Thymus (tissue), 11 donors: ENCODE data around the gene PPP1R37. TPM values are rescaled to one million over a fixed set of nuclear protein-coding genes. Genes with fewer than 3 reads are reported as not detected.

Source experiments
- DNase-seq, 9 donors: peaks; one replicate each; pipeline ENCODE4 v3.0.0-alpha.2; 2013; ENCODE audit warnings: low spot score in 9 of 9, low read depth in 6 of 9, missing footprints in 1 of 9
- H3K27ac ChIP-seq, 2 donors: one replicate each; pipeline ENCODE4 v1.5.1; 2013; ENCODE audit warnings: control low read depth in 1 of 2, low read depth in 1 of 2, low read length in 1 of 2, mild to moderate bottlenecking in 1 of 2, moderate library complexity in 1 of 2
- H3K27me3 ChIP-seq, 2 donors: one replicate each; pipeline ENCODE4 v1.5.1; 2013; ENCODE audit warnings: low read length in 1 of 2; ENCODE audit not compliant: control insufficient read depth in 2 of 2, insufficient read depth in 1 of 2
- H3K36me3 ChIP-seq, 2 donors: one replicate each; pipeline ENCODE4 v1.5.1; 2013; ENCODE audit warnings: low read length in 1 of 2, mild to moderate bottlenecking in 1 of 2, moderate library complexity in 1 of 2; ENCODE audit not compliant: control insufficient read depth in 2 of 2, insufficient read depth in 2 of 2
- H3K4me1 ChIP-seq, 2 donors: one replicate each; pipeline ENCODE4 v1.5.1; 2013; ENCODE audit warnings: low read length in 2 of 2; ENCODE audit not compliant: control insufficient read depth in 2 of 2, insufficient read depth in 2 of 2
- H3K4me3 ChIP-seq, 2 donors: one replicate each; pipeline ENCODE4 v1.5.1; 2013; ENCODE audit warnings: low read length in 2 of 2, control low read depth in 1 of 2, mild to moderate bottlenecking in 1 of 2
- H3K9me3 ChIP-seq, 2 donors: one replicate each; pipeline ENCODE4 v1.5.1; 2013; ENCODE audit warnings: low read length in 1 of 2, mild to moderate bottlenecking in 1 of 2; ENCODE audit not compliant: control insufficient read depth in 2 of 2, insufficient read depth in 1 of 2
- WGBS: extraction: QIAGEN DNeasy Blood & Tissue Kit; methylation state at CpG from one replicate; pipeline ENCODE4 v1.1.7; 2013; 5-methylcytosine and 5-hydroxymethylcytosine counted together
- polyA plus RNA-seq: library from polyadenylated mRNA; stranded (reverse); fragments of 200-250 nt; gene quantifications from one replicate; pipeline ENCODE4 v1.2.3, GENCODE V29; 2013
- total RNA-seq: library from RNA; stranded (reverse); fragments of 120-200 nt; gene quantifications from one replicate; pipeline ENCODE4 v1.2.4, GENCODE V29; 2013
- donor health status: healthy.

The PPP1R37 gene
- total and polyA plus RNA-seq, 2 donors, result 16.5 to 39.3 TPM

DNA sequence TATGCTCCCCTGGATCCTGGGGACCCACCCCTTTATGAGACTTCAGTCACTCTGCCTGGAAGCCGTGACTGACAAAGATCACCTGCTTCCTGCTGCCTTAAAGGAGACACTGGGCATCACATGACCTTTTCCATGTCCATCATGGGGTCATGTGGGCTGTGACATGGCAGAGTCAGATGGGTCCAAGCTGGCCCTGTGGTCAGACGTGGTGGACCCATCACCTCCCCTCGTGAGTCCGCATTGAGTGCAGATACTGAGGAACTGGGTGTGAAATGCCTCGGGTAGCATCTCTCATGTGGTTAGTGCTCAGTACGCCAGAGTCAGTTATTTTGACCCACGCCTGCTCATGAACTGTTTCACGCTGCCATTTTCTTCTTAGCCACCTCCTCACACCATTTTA lies 40.7 kb downstream of the PPP1R37 start:
- no peak for DNase-seq
- Histone ChIP-seq H3K9me3 (no peaks in the 10 kb centered on the region), H3K27me3 (no peaks in the 10 kb centered on the region), H3K4me3 (no peak overlapping the region), H3K27ac (no peak overlapping the region), H3K4me1 (peaks cover 0 to 11% of the 10 kb centered on the region in 2 donors), H3K36me3 (peaks cover 0 to 11% of the 10 kb centered on the region in 2 donors)
- 88% methylated on average over 8 of the region's 8 CpGs for WGBS

- Histone ChIP-seq H3K27me3 (no peaks in the 10 kb centered on the region), H3K9me3 (no peaks in the 10 kb centered on the region), H3K36me3 (peaks cover under 1 to 20% of the 10 kb centered on the region in 2 donors), H3K4me3 (no peak overlapping the region), H3K4me1 (peaks cover 0 to 11% of the 10 kb centered on the region in 2 donors), H3K27ac (no peak overlapping the region)
- 97% methylated on average over 21 of the region's 21 CpGs for WGBS
- DNase-seq, result no peak
Observed at GRCh38 chr19:45135176-45135885, 42.4 kb downstream of the PPP1R37 start.

DNA sequence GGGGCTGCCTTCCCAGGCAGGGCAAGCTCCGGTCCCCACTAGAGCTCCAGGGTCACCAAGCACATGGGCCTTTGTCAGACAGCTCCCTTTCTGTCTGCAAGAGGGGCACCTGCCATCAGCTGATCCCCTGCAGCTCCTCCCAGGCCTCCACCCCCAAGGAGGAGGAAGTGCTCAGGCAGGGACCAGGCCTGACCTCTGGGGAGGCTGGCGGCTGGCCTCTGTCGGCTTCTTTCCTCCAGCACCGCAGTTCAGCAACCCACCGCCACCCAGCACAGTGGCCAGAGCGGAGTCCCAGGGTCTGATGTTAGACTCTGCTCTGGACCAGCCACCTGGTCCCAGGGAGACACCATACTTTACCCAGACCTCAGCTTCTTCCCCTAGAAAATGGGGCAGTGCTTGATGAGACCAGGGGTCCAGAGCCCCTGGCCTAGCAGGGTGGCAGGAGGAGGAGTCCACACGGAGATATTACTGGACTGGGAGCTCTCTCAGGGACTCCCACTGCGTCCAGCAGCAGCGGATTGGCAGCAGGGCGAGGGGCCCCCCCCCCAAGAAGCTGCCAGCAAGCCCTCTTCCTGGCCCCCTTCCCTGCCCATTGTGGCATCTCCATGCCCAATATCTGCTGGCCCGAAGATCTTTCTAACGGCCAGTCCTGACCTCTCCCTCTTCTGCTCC lies 43.7 kb downstream of the PPP1R37 start:
- Histone ChIP-seq H3K27me3 (no peaks in the 10 kb centered on the region), H3K9me3 (no peaks in the 10 kb centered on the region), H3K4me1 (peaks cover 0 to 11% of the 10 kb centered on the region in 2 donors), H3K4me3 (no peak overlapping the region), H3K36me3 (peaks cover 3 to 32% of the 10 kb centered on the region in 2 donors), H3K27ac (no peak overlapping the region)
- WGBS, result 93% methylated on average over 12 of the region's 12 CpGs
- DNase-seq, result no peak

- H3K4me1 ChIP-seq, result peaks cover 0 to 11% of the 10 kb centered on the region in 2 donors
- H3K4me3 ChIP-seq, result no peak overlapping the region
- WGBS, result 97% methylated on average over 17 of the region's 17 CpGs
- H3K27me3 ChIP-seq, result no peaks in the 10 kb centered on the region
- no peak overlapping the region for H3K27ac ChIP-seq
- H3K36me3 ChIP-seq, result peaks cover 8 to 39% of the 10 kb centered on the region in 2 donors
- DNase-seq, result no peak
- no peaks in the 10 kb centered on the region for H3K9me3 ChIP-seq
Observed at GRCh38 chr19:45137179-45137761, 44.3 kb downstream of the PPP1R37 start.

DNA sequence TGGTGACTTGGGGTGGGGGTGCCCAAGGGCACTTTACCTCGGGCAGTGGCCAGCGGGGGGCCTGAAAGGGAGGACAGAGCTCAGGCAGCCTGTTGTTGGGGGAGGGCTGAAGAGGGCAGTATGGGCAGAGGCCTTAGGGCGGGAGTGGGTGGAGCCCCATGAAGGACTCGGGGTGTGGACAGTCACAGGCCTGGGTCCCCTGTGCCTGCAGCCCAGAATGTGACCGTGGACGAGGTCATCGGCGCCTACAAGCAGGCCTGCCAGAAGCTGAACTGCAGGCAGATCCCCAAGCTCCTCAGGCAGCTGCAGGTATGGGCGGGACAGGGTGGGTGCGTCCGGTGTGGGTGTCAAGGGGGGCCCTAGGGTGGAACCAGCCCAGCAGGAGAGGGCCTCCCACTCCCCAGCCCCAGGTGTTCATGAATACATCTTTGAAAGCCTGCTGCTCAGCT lies 45.3 kb downstream of the PPP1R37 start:
- no peak for DNase-seq
- peaks cover 0 to 11% of the 10 kb centered on the region in 2 donors for H3K4me1 ChIP-seq

DNA sequence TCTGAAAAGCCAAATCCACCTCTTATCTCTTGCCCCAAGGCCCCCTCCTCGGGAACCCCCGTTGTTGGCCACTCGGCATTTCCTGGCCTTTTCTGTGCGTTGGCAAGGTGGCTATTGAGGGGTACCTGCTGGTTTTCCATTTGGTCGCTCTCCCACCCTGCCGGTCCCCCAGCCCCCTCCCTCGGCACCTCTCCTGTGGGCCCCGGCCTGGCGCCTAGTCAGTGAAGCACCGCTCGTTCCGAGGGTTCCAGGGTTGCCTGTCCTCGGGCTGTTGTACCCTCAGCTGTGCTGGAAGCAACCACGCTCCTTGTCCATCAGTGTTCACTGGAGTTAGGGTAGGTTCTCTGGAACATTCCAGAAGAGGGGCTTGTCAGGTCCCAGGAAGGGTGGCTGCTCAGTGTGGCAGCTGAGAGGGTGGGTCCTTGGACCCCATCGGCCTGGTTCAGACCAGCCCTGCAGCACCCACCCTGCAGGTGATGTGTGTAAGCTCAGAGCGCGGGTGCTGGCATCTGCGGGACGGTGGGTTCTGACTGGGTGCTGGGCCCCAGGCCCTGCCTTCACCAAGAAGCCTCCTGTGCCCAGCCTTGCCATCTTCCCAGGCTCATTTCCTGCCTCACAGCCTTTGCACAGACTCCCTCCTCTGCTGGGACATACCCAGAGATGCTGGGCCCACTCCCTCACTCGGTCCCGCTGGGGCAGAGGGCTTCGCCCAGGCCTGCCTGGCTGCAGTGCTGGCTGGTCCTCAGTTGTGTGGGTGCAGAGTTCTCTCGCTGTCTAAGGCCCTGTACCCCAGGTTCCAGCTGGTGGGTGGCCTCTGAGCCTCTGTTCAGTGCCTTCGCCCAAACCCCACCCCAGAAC lies 46.5 kb downstream of the PPP1R37 start:
- WGBS, result 97% methylated on average over 24 of the region's 24 CpGs
- no peak for DNase-seq
- no peak overlapping the region for H3K4me3 ChIP-seq
- peaks cover 0 to 11% of the 10 kb centered on the region in 2 donors for H3K4me1 ChIP-seq
- no peak overlapping the region for H3K27ac ChIP-seq
- H3K9me3 ChIP-seq, result no peaks in the 10 kb centered on the region
- H3K27me3 ChIP-seq, result no peaks in the 10 kb centered on the region
- peaks cover 22 to 49% of the 10 kb centered on the region in 2 donors for H3K36me3 ChIP-seq

More for the DNA sequence above, 45.3 kb downstream of the PPP1R37 start:
- no peaks in the 10 kb centered on the region for H3K27me3 ChIP-seq
- H3K4me3 ChIP-seq, result no peak overlapping the region
- H3K27ac ChIP-seq, result no peak overlapping the region
- H3K36me3 ChIP-seq, result peaks cover 17 to 47% of the 10 kb centered on the region in 2 donors
- H3K9me3 ChIP-seq, result no peaks in the 10 kb centered on the region
- 95% methylated on average over 11 of the region's 11 CpGs for WGBS

DNA sequence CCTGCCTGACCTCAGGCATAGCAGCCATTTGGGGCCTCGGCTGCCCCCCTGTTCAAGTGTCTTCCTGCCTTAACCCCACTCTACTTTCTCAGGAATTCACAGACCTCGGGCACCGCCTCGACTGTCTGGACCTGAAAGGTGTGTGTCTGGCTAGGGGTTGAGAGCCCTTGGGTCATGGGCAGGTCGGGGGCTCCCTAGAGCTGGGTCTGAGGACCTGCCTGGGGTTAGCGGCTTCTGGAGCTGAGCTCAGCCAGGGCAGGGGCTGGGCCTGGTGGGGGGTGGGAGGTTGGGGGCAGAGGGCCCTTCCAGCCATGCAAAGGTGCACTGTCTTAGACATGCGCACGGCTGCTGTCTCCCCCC lies 47.1 kb downstream of the PPP1R37 start:
- Histone ChIP-seq H3K36me3 (peaks cover 24 to 53% of the 10 kb centered on the region in 2 donors), H3K27me3 (no peaks in the 10 kb centered on the region), H3K9me3 (no peaks in the 10 kb centered on the region), H3K4me3 (no peak overlapping the region), H3K27ac (no peak overlapping the region), H3K4me1 (peaks cover 0 to 11% of the 10 kb centered on the region in 2 donors)
- WGBS, result 96% methylated on average over 8 of the region's 8 CpGs
- no peak for DNase-seq

- 98% methylated on average over 11 of the region's 11 CpGs for WGBS
- H3K27ac ChIP-seq, result no peak overlapping the region
- peaks cover 0 to 11% of the 10 kb centered on the region in 2 donors for H3K4me1 ChIP-seq
- H3K27me3 ChIP-seq, result no peaks in the 10 kb centered on the region
- peaks cover 28 to 57% of the 10 kb centered on the region in 2 donors for H3K36me3 ChIP-seq
- H3K9me3 ChIP-seq, result no peaks in the 10 kb centered on the region
- no peak for DNase-seq
- H3K4me3 ChIP-seq, result no peak overlapping the region
Observed at GRCh38 chr19:45140533-45140932, 47.6 kb downstream of the PPP1R37 start.
